BLaER1 treated with 17β-estradiol and CSF1 and Interleukin-3, amounts not matched to agents 10 nM and 100 nM (cell line): ENCODE data around the gene PRDM8.

Experiments used
- H3K27ac ChIP-seq, 11 experiments: shearing (Covaris generic); formaldehyde crosslinking; 2 replicates each; pipeline ENCODE4 v1.8.1; 2022
- H3K27me3 ChIP-seq, 11 experiments: shearing (Covaris generic); formaldehyde crosslinking; 2 replicates each; pipeline ENCODE4 v1.8.1; 2022
- H3K36me3 ChIP-seq, 11 experiments: shearing (Covaris generic); formaldehyde crosslinking; 2 replicates each; pipeline ENCODE4 v1.8.1; 2022
- H3K4me1 ChIP-seq, 10 experiments: shearing (Covaris generic); formaldehyde crosslinking; 2 replicates each; pipeline ENCODE4 v1.8.1; 2022
- H3K4me2 ChIP-seq, 11 experiments: shearing (Covaris generic); formaldehyde crosslinking; 2 replicates each; pipeline ENCODE4 v1.8.1; 2022
- H3K4me3 ChIP-seq, 10 experiments: shearing (Covaris generic); formaldehyde crosslinking; 2 replicates each; pipeline ENCODE4 v1.8.1; 2022
- H3K9ac ChIP-seq, 11 experiments: shearing (Covaris generic); formaldehyde crosslinking; 2 replicates each; pipeline ENCODE4 v1.8.1; 2022
- H3K9me3 ChIP-seq, 11 experiments: shearing (Covaris generic); formaldehyde crosslinking; replicated peaks in 1 of 11; 2 replicates each; pipeline ENCODE4 v1.8.1; 2022
- H4K20me1 ChIP-seq, 11 experiments: shearing (Covaris generic); formaldehyde crosslinking; 2 replicates each; pipeline ENCODE4 v1.8.1; 2022
- Cebpa-rat ChIP-seq, 11 experiments: shearing (Covaris generic); IDR thresholded peaks; 2 replicates each; pipeline ENCODE4 v1.8.1; 2022

PRDM8 gene

GRCh38 chr4:80207664-80208063 lies 10.4 kb downstream of the PRDM8 start:
- no peak overlapping the region for H3K27ac ChIP-seq
- H3K36me3 ChIP-seq: no peaks in the 10 kb centered on the region
- H3K4me2 ChIP-seq: no peak overlapping the region
- H4K20me1 ChIP-seq: no peaks in the 10 kb centered on the region; a peak in 1 of 22 replicates
- no peak overlapping the region for H3K4me3 ChIP-seq
- no peak overlapping the region for H3K9ac ChIP-seq
- H3K4me1 ChIP-seq: peaks cover 6 to 18% (median 9%) of the 10 kb centered on the region in 10 experiments; a peak in 11 of 20 replicates
- peaks cover 0 to 12% (median 0%) of the 10 kb centered on the region in 11 experiments; a peak in 2 of 22 replicates for H3K9me3 ChIP-seq
- H3K27me3 ChIP-seq: no peaks in the 10 kb centered on the region; a peak in 2 of 22 replicates
- TF ChIP-seq Cebpa-rat (IDR thresholded peaks at IDR 0.05): no peak

GRCh38 chr4:80208610-80209339 lies 11.5 kb downstream of the PRDM8 start:
- peaks cover 0 to 10% (median 6%) of the 10 kb centered on the region in 10 experiments; a peak in 11 of 20 replicates for H3K4me1 ChIP-seq
- H3K27me3 ChIP-seq: no peaks in the 10 kb centered on the region
- peaks cover 0 to 12% (median 0%) of the 10 kb centered on the region in 11 experiments; a peak in 2 of 22 replicates for H3K9me3 ChIP-seq
- H4K20me1 ChIP-seq: no peaks in the 10 kb centered on the region; a peak in 1 of 22 replicates
- no peak overlapping the region for H3K27ac ChIP-seq
- no peak for TF ChIP-seq Cebpa-rat (IDR thresholded peaks at IDR 0.05)
- no peak overlapping the region for H3K4me2 ChIP-seq
- no peak overlapping the region for H3K4me3 ChIP-seq
- H3K9ac ChIP-seq: no peak overlapping the region
- H3K36me3 ChIP-seq: no peaks in the 10 kb centered on the region

- TF ChIP-seq Cebpa-rat (IDR thresholded peaks at IDR 0.05): no peak
- H3K4me2 ChIP-seq: no peak overlapping the region
- H3K4me3 ChIP-seq: no peak overlapping the region
- H3K9me3 ChIP-seq: peaks cover 0 to 12% (median 0%) of the 10 kb centered on the region in 11 experiments; a peak in 2 of 22 replicates
- H3K4me1 ChIP-seq: peaks cover 0 to 5% (median 1%) of the 10 kb centered on the region in 10 experiments; a peak in 5 of 20 replicates
- no peak overlapping the region for H3K9ac ChIP-seq
- H4K20me1 ChIP-seq: no peaks in the 10 kb centered on the region; a peak in 1 of 22 replicates
- H3K36me3 ChIP-seq: no peaks in the 10 kb centered on the region
- H3K27ac ChIP-seq: no peak overlapping the region
- H3K27me3 ChIP-seq: no peaks in the 10 kb centered on the region
These were observed 12.0 kb downstream of the PRDM8 start for GRCh38 chr4:80209340-80209701.

GRCh38 chr4:80210549-80210948 lies 13.2 kb downstream of the PRDM8 start:
- Histone ChIP-seq H4K20me1 (no peaks in the 10 kb centered on the region; a peak in 1 of 22 replicates), H3K27me3 (no peaks in the 10 kb centered on the region)

GRCh38 chr4:80213117-80213815 lies 16.0 kb downstream of the PRDM8 start:
- H3K4me3 ChIP-seq: no peak overlapping the region
- no peak for TF ChIP-seq Cebpa-rat (IDR thresholded peaks at IDR 0.05)
- no peak overlapping the region for H3K4me2 ChIP-seq
- H3K36me3 ChIP-seq: no peaks in the 10 kb centered on the region
- peaks cover 0 to 15% (median 3%) of the 10 kb centered on the region in 10 experiments; a peak in 8 of 20 replicates for H3K4me1 ChIP-seq
- H3K27ac ChIP-seq: no peak overlapping the region
- H3K9me3 ChIP-seq: no peaks in the 10 kb centered on the region
- no peak overlapping the region for H3K9ac ChIP-seq
- no peaks in the 10 kb centered on the region for H4K20me1 ChIP-seq
- no peaks in the 10 kb centered on the region for H3K27me3 ChIP-seq

More at GRCh38 chr4:80210549-80210948, 13.2 kb downstream of the PRDM8 start:
- H3K36me3 ChIP-seq: no peaks in the 10 kb centered on the region
- no peak overlapping the region for H3K9ac ChIP-seq
- no peaks in the 10 kb centered on the region for H3K4me1 ChIP-seq
- TF ChIP-seq Cebpa-rat (IDR thresholded peaks at IDR 0.05): no peak
- H3K4me2 ChIP-seq: no peak overlapping the region
- no peak overlapping the region for H3K27ac ChIP-seq
- H3K4me3 ChIP-seq: no peak overlapping the region
- H3K9me3 ChIP-seq: peaks cover 0 to 12% (median 0%) of the 10 kb centered on the region in 11 experiments; a peak in 2 of 22 replicates

GRCh38 chr4:80215449-80216052 lies 18.2 kb downstream of the PRDM8 start:
- H3K27ac ChIP-seq: no peak overlapping the region
- H3K9ac ChIP-seq: no peak overlapping the region
- no peak for TF ChIP-seq Cebpa-rat (IDR thresholded peaks at IDR 0.05)
- no peaks in the 10 kb centered on the region for H3K36me3 ChIP-seq
- peaks cover 0 to 15% (median 3%) of the 10 kb centered on the region in 10 experiments; a peak in 8 of 20 replicates for H3K4me1 ChIP-seq
- H3K4me2 ChIP-seq: no peak overlapping the region
- no peak overlapping the region for H3K4me3 ChIP-seq
- no peaks in the 10 kb centered on the region for H4K20me1 ChIP-seq
- H3K27me3 ChIP-seq: no peaks in the 10 kb centered on the region
- H3K9me3 ChIP-seq: no peaks in the 10 kb centered on the region

GRCh38 chr4:80216100-80216761 lies 18.9 kb downstream of the PRDM8 start:
- H3K27me3 ChIP-seq: no peaks in the 10 kb centered on the region
- H4K20me1 ChIP-seq: no peaks in the 10 kb centered on the region
- H3K4me3 ChIP-seq: no peak overlapping the region
- H3K36me3 ChIP-seq: no peaks in the 10 kb centered on the region
- H3K27ac ChIP-seq: no peak overlapping the region
- peaks cover 0 to 15% (median 3%) of the 10 kb centered on the region in 10 experiments; a peak in 8 of 20 replicates for H3K4me1 ChIP-seq
- peak overlapping the region in 3 of 11 experiments; percentile 17 to 52 (median 26); a peak in 5 of 22 replicates for H3K4me2 ChIP-seq
- no peak overlapping the region for H3K9ac ChIP-seq
- no peak for TF ChIP-seq Cebpa-rat (IDR thresholded peaks at IDR 0.05)
- H3K9me3 ChIP-seq: no peaks in the 10 kb centered on the region

- no peak overlapping the region for H3K4me3 ChIP-seq
- no peaks in the 10 kb centered on the region for H3K27me3 ChIP-seq
These were observed 22.2 kb downstream of the PRDM8 start for GRCh38 chr4:80219301-80220025.

More at GRCh38 chr4:80219301-80220025, 22.2 kb downstream of the PRDM8 start:
- Histone ChIP-seq H3K4me2 (no peak overlapping the region), H3K27ac (no peak overlapping the region), H3K9ac (no peak overlapping the region), H3K9me3 (no peaks in the 10 kb centered on the region), H4K20me1 (no peaks in the 10 kb centered on the region), H3K36me3 (no peaks in the 10 kb centered on the region), H3K4me1 (peaks cover 0 to 15% (median 3%) of the 10 kb centered on the region in 10 experiments; a peak in 8 of 20 replicates)
- no peak for TF ChIP-seq Cebpa-rat (IDR thresholded peaks at IDR 0.05)
